OCI-LY1 (cell line): ENCODE data around the gene TRAPPC12.

Experiments
- CTCF ChIP-seq: fragments of 200-600 bp; sonication (generic), shearing (Covaris generic); IDR thresholded peaks from 2 replicates; pipeline ENCODE4 v1.5.1; 2017; ENCODE audit warnings: mild to moderate bottlenecking, antibody characterized with exemption, low read length, moderate library complexity, mixed read lengths
- EZH2 ChIP-seq: fragments of 200-600 bp; sonication (generic), shearing (Covaris generic); IDR thresholded peaks from 2 replicates; pipeline ENCODE4 v1.8.0; 2017; ENCODE audit warnings: borderline replicate concordance, mixed run types, mild to moderate bottlenecking, antibody characterized with exemption, low read length, moderate library complexity, mixed read lengths

- TF ChIP-seq CTCF (no peak), EZH2 (no peak)
Measured at GRCh38 chr2:3465328-3465727, 85.8 kb downstream of the TRAPPC12 start.
